AG09309 (cell line): ENCODE results near the gene PABPN1.

ENCODE experiments used
- DNase-seq: peaks from one replicate; pipeline ENCODE4 v3.0.0-alpha.2; 2010; ENCODE audit warnings: low read depth
- H3K4me3 ChIP-seq: 2 replicates; pipeline ENCODE4 v1.5.1; 2011; ENCODE audit warnings: mild to moderate bottlenecking, low read depth, low read length, moderate library complexity; ENCODE audit not compliant: control insufficient read depth
- CTCF ChIP-seq: IDR thresholded peaks from 2 replicates; pipeline ENCODE4 v1.5.1; 2011; ENCODE audit warnings: mild to moderate bottlenecking, low read depth, low read length, inconsistent platforms; ENCODE audit not compliant: insufficient read depth, control insufficient read depth; ENCODE audit errors: missing control alignments

Gene PABPN1

GRCh38 chr14:23359722-23360447 lies 38.6 kb downstream of the PABPN1 start:
- H3K4me3 ChIP-seq, result no peak overlapping the region
- no peak for DNase-seq
- TF ChIP-seq CTCF, result no peak

GRCh38 chr14:23360496-23360895 lies 39.2 kb downstream of the PABPN1 start:
- peak; percentile 12 for TF ChIP-seq CTCF
- DNase-seq, result no peak
- no peak overlapping the region for H3K4me3 ChIP-seq

- H3K4me3 ChIP-seq, result no peak overlapping the region
- TF ChIP-seq CTCF, result no peak
- peak; percentile 23 for DNase-seq
Measured at GRCh38 chr14:23361320-23361719, 40.1 kb downstream of the PABPN1 start.

- no peak for TF ChIP-seq CTCF
- H3K4me3 ChIP-seq, result no peak overlapping the region
- DNase-seq, result no peak
Measured at GRCh38 chr14:23361763-23362162, 40.5 kb downstream of the PABPN1 start.

- H3K4me3 ChIP-seq, result no peak overlapping the region
- TF ChIP-seq CTCF, result peak; percentile 35
- no peak for DNase-seq
Measured at GRCh38 chr14:23362200-23362599, 40.9 kb downstream of the PABPN1 start.

- no peak for DNase-seq
- H3K4me3 ChIP-seq, result peak overlapping the region; percentile 53
- TF ChIP-seq CTCF, result no peak
Measured at GRCh38 chr14:23364164-23365035, 43.1 kb downstream of the PABPN1 start.
